ENCODE measurements around the gene CD4.

The CD4 gene

DNA sequence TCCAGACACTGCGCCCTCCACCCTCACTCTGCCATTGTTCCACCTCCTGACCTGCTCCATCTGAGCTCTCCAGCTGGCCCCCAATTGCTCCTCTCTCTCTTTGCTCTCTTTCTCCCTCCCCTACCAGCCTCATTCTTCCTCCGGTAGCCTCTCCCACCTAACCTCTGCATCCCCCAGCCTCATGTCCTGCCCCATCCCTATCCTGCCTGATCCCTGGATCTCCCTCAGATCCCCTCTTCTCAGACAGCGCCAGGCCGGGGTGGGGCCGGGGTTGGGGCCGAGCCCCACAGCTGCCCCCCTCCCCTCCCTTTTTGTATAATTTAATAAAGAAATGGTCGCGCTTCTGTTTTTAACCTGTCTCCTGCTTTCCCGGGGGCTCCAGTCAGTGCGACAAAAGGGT is 18.7 kb upstream of the CD4 start:
- Histone ChIP-seq H3K27me3 (peaks cover 93% of the 10 kb centered on the region), H3K36me3 (no peaks in the 10 kb centered on the region), H3K9me3 (no peaks in the 10 kb centered on the region), H3K27ac (no peak overlapping the region), H3K4me3 (ENCODE audit: low read depth in 1 of 2, low read length in 1 of 2) (no peak overlapping the region), H3K4me1 (ENCODE audit: control insufficient read depth in 1 of 2, insufficient read depth in 1 of 2, low read depth in 1 of 2, low read length in 1 of 2) (peaks cover 11 to 26% of the 10 kb centered on the region in 2 experiments)
- TF ChIP-seq, protein P1, sequence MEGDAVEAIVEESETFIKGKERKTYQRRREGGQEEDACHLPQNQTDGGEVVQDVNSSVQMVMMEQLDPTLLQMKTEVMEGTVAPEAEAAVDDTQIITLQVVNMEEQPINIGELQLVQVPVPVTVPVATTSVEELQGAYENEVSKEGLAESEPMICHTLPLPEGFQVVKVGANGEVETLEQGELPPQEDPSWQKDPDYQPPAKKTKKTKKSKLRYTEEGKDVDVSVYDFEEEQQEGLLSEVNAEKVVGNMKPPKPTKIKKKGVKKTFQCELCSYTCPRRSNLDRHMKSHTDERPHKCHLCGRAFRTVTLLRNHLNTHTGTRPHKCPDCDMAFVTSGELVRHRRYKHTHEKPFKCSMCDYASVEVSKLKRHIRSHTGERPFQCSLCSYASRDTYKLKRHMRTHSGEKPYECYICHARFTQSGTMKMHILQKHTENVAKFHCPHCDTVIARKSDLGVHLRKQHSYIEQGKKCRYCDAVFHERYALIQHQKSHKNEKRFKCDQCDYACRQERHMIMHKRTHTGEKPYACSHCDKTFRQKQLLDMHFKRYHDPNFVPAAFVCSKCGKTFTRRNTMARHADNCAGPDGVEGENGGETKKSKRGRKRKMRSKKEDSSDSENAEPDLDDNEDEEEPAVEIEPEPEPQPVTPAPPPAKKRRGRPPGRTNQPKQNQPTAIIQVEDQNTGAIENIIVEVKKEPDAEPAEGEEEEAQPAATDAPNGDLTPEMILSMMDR (IDR thresholded peaks at IDR 0.05): no peak

GRCh38 chr12:6771091-6771495 is 18.2 kb upstream of the CD4 start:
- TF ChIP-seq, protein P1 (IDR thresholded peaks at IDR 0.05): no peak
- H3K4me1 ChIP-seq (ENCODE audit: control insufficient read depth in 1 of 2, insufficient read depth in 1 of 2, low read depth in 1 of 2, low read length in 1 of 2): peaks cover 7 to 21% of the 10 kb centered on the region in 2 experiments
- peaks cover 93% of the 10 kb centered on the region for H3K27me3 ChIP-seq
- no peak overlapping the region for H3K27ac ChIP-seq
- H3K4me3 ChIP-seq (ENCODE audit: low read depth in 1 of 2, low read length in 1 of 2): no peak overlapping the region
- H3K9me3 ChIP-seq: no peaks in the 10 kb centered on the region
- no peaks in the 10 kb centered on the region for H3K36me3 ChIP-seq

GRCh38 chr12:6771509-6772330 is 17.6 kb upstream of the CD4 start:
- H3K4me1 ChIP-seq (ENCODE audit: control insufficient read depth in 1 of 2, insufficient read depth in 1 of 2, low read depth in 1 of 2, low read length in 1 of 2): peaks cover 7 to 20% of the 10 kb centered on the region in 2 experiments
- H3K9me3 ChIP-seq: no peaks in the 10 kb centered on the region
- TF ChIP-seq, protein P1 (IDR thresholded peaks at IDR 0.05): no peak
- H3K4me3 ChIP-seq (ENCODE audit: low read depth in 1 of 2, low read length in 1 of 2): no peak overlapping the region
- H3K27me3 ChIP-seq: peaks cover 98% of the 10 kb centered on the region
- H3K27ac ChIP-seq: no peak overlapping the region
- H3K36me3 ChIP-seq: no peaks in the 10 kb centered on the region

DNA sequence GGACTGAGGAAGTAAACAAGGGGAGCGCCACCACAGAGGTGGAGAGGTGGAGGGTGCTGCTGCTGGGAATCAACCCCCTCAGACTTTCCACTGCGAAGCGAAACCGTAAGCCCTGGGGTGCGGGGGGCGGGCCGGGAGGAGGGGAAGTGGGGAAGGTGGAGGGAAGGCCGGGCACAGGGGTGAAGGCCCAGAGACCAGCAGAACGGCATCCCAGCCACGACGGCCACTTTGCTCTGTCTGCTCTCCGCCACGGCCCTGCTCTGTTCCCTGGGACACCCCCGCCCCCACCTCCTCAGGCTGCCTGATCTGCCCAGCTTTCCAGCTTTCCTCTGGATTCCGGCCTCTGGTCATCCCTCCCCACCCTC is 17.0 kb upstream of the CD4 start, which contains the start of gene LAG3:
LAG3 (plus strand) TSS at position 190 of the 365 bp plus-strand sequence. CDS start 333 bp downstream, outside the sequence.
- no peaks in the 10 kb centered on the region for H3K36me3 ChIP-seq
- no peak within 1 kb of the TSS for H3K27ac ChIP-seq
- peak within 1 kb of the TSS in 1 of 2 experiments; percentile 20 for H3K4me3 ChIP-seq (ENCODE audit: low read depth in 1 of 2, low read length in 1 of 2)
- H3K27me3 ChIP-seq: peaks cover 100% of the 10 kb centered on the region
- peaks cover 3 to 18% of the 10 kb centered on the region in 2 experiments for H3K4me1 ChIP-seq (ENCODE audit: control insufficient read depth in 1 of 2, insufficient read depth in 1 of 2, low read depth in 1 of 2, low read length in 1 of 2)
- no peaks in the 10 kb centered on the region for H3K9me3 ChIP-seq
- TF ChIP-seq, protein P1 (IDR thresholded peaks at IDR 0.05): no peak

DNA sequence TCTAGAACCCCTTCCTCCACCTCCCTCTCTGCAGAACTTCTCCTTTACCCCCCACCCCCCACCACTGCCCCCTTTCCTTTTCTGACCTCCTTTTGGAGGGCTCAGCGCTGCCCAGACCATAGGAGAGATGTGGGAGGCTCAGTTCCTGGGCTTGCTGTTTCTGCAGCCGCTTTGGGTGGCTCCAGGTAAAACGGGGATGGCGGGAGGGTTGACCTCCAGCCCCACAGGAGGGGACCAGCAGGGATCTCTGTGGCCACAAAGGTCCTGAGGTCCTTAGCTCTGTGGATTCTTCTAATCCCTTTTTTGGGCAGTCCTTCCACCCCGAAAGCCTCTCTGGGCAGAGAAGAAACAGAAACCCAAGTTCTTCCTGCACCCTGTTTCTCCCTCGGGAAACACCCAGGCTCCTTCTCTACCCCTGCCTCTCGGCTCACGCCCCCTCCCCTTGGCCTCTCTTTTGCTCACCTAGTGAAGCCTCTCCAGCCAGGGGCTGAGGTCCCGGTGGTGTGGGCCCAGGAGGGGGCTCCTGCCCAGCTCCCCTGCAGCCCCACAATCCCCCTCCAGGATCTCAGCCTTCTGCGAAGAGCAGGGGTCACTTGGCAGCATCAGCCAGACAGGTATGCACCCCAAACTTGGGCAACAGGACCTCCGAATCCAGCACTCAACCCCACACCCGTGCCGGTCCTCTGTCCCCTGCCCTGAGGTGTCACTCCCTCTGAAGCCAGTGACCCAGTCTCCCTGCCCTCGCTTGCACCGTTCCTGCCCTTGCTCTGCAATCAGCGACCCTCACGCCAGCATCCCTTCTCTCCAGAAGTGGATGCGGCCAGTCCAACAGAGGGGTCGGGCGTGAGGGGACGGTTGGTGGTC is 16.4 kb upstream of the CD4 start:
- no peak overlapping the region for H3K27ac ChIP-seq
- H3K4me1 ChIP-seq (ENCODE audit: control insufficient read depth in 1 of 2, insufficient read depth in 1 of 2, low read depth in 1 of 2, low read length in 1 of 2): peaks cover 5 to 12% of the 10 kb centered on the region in 2 experiments
- H3K4me3 ChIP-seq (ENCODE audit: low read depth in 1 of 2, low read length in 1 of 2): peak overlapping the region in 1 of 2 experiments; percentile 20
- H3K36me3 ChIP-seq: no peaks in the 10 kb centered on the region
- TF ChIP-seq, protein P1 (IDR thresholded peaks at IDR 0.05): no peak
- peaks cover 100% of the 10 kb centered on the region for H3K27me3 ChIP-seq
- no peaks in the 10 kb centered on the region for H3K9me3 ChIP-seq
